Measurements from ENCODE around the gene EPAS1.

EPAS1 gene

GRCh38 chr2:46375566-46376125 lies 78.4 kb downstream of the EPAS1 start:
- H3K36me3 ChIP-seq (ENCODE audit: insufficient read depth, low read length), result peaks cover 20% of the 10 kb centered on the region
- H3K27ac ChIP-seq (ENCODE audit: low read depth, low read length), result no peak overlapping the region
- no peak overlapping the region for H3K4me3 ChIP-seq (ENCODE audit: low read depth, low read length)
- no peaks in the 10 kb centered on the region for H3K79me2 ChIP-seq (ENCODE audit: control insufficient read depth, insufficient read depth, low read length, unreplicated experiment)
- no peaks in the 10 kb centered on the region for H3K27me3 ChIP-seq (ENCODE audit: insufficient read depth, low read length)
- no peak overlapping the region for H2AFZ ChIP-seq (ENCODE audit: low read length, unreplicated experiment)
- H3K4me1 ChIP-seq (ENCODE audit: control insufficient read depth, insufficient read depth, low read length, unreplicated experiment), result no peaks in the 10 kb centered on the region

- H3K4me1 ChIP-seq (ENCODE audit: control insufficient read depth, insufficient read depth, low read length, unreplicated experiment), result peaks cover 4% of the 10 kb centered on the region
- H3K36me3 ChIP-seq (ENCODE audit: insufficient read depth, low read length), result peaks cover 20% of the 10 kb centered on the region
- no peak overlapping the region for H3K4me3 ChIP-seq (ENCODE audit: low read depth, low read length)
- no peak overlapping the region for H3K27ac ChIP-seq (ENCODE audit: low read depth, low read length)
- H2AFZ ChIP-seq (ENCODE audit: low read length, unreplicated experiment), result no peak overlapping the region
- no peaks in the 10 kb centered on the region for H3K27me3 ChIP-seq (ENCODE audit: insufficient read depth, low read length)
- no peaks in the 10 kb centered on the region for H3K79me2 ChIP-seq (ENCODE audit: control insufficient read depth, insufficient read depth, low read length, unreplicated experiment)
Measured at GRCh38 chr2:46376586-46376985, 79.4 kb downstream of the EPAS1 start.

DNA sequence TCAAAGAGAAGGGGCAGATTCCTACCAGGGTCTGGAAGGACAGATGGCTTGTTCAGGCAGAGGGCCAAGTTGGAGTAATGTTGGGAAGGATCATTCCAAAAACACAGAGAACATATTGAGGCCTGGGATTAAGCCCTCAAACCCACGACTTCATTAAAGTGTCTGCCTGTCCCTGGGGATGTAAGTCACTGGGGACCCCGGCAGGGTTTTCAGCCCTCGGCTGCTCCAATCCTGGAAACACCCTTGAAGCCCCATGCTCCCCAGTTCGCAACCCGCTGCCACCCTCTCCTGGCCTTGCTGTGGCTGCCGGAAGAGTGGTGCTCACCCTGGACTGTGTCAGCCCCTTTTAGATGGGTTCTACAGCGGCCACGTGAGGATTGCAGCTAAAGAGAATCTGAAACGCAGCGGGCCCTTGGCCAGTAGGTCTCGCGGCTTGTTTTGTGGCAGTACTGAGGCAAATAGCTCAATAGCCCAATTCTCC lies 79.9 kb downstream of the EPAS1 start:
- Histone ChIP-seq H3K79me2 (ENCODE audit: control insufficient read depth, insufficient read depth, low read length, unreplicated experiment) (no peaks in the 10 kb centered on the region), H3K4me1 (ENCODE audit: control insufficient read depth, insufficient read depth, low read length, unreplicated experiment) (peaks cover 4% of the 10 kb centered on the region), H3K36me3 (ENCODE audit: insufficient read depth, low read length) (peaks cover 18% of the 10 kb centered on the region), H2AFZ (ENCODE audit: low read length, unreplicated experiment) (no peak overlapping the region), H3K27ac (ENCODE audit: low read depth, low read length) (no peak overlapping the region), H3K27me3 (ENCODE audit: insufficient read depth, low read length) (no peaks in the 10 kb centered on the region), H3K4me3 (ENCODE audit: low read depth, low read length) (no peak overlapping the region)

GRCh38 chr2:46377666-46378560 lies 80.7 kb downstream of the EPAS1 start:
- Histone ChIP-seq H3K27me3 (ENCODE audit: insufficient read depth, low read length) (no peaks in the 10 kb centered on the region), H3K27ac (ENCODE audit: low read depth, low read length) (no peak overlapping the region), H3K36me3 (ENCODE audit: insufficient read depth, low read length) (peaks cover 13% of the 10 kb centered on the region), H2AFZ (ENCODE audit: low read length, unreplicated experiment) (no peak overlapping the region), H3K4me1 (ENCODE audit: control insufficient read depth, insufficient read depth, low read length, unreplicated experiment) (peaks cover 4% of the 10 kb centered on the region), H3K79me2 (ENCODE audit: control insufficient read depth, insufficient read depth, low read length, unreplicated experiment) (no peaks in the 10 kb centered on the region), H3K4me3 (ENCODE audit: low read depth, low read length) (no peak overlapping the region)

- H2AFZ ChIP-seq (ENCODE audit: low read length, unreplicated experiment), result no peak overlapping the region
- H3K27me3 ChIP-seq (ENCODE audit: insufficient read depth, low read length), result no peaks in the 10 kb centered on the region
- H3K36me3 ChIP-seq (ENCODE audit: insufficient read depth, low read length), result peaks cover 9% of the 10 kb centered on the region; the same call in 1 of the 2 replicates
- H3K27ac ChIP-seq (ENCODE audit: low read depth, low read length), result no peak overlapping the region
- no peaks in the 10 kb centered on the region for H3K79me2 ChIP-seq (ENCODE audit: control insufficient read depth, insufficient read depth, low read length, unreplicated experiment)
- peaks cover 4% of the 10 kb centered on the region for H3K4me1 ChIP-seq (ENCODE audit: control insufficient read depth, insufficient read depth, low read length, unreplicated experiment)
- H3K4me3 ChIP-seq (ENCODE audit: low read depth, low read length), result no peak overlapping the region
Measured at GRCh38 chr2:46378616-46379015, 81.4 kb downstream of the EPAS1 start.

- H3K79me2 ChIP-seq (ENCODE audit: control insufficient read depth, insufficient read depth, low read length, unreplicated experiment), result no peaks in the 10 kb centered on the region
- no peak overlapping the region for H3K27ac ChIP-seq (ENCODE audit: low read depth, low read length)
- no peak overlapping the region for H2AFZ ChIP-seq (ENCODE audit: low read length, unreplicated experiment)
- peaks cover 9% of the 10 kb centered on the region; the same call in 1 of the 2 replicates for H3K36me3 ChIP-seq (ENCODE audit: insufficient read depth, low read length)
- H3K4me3 ChIP-seq (ENCODE audit: low read depth, low read length), result no peak overlapping the region
- peaks cover 4% of the 10 kb centered on the region for H3K4me1 ChIP-seq (ENCODE audit: control insufficient read depth, insufficient read depth, low read length, unreplicated experiment)
- no peaks in the 10 kb centered on the region for H3K27me3 ChIP-seq (ENCODE audit: insufficient read depth, low read length)
Measured at GRCh38 chr2:46379213-46380037, 82.2 kb downstream of the EPAS1 start.

GRCh38 chr2:46380038-46380940 lies 83.1 kb downstream of the EPAS1 start:
- no peaks in the 10 kb centered on the region for H3K27me3 ChIP-seq (ENCODE audit: insufficient read depth, low read length)
- no peaks in the 10 kb centered on the region for H3K79me2 ChIP-seq (ENCODE audit: control insufficient read depth, insufficient read depth, low read length, unreplicated experiment)
- H2AFZ ChIP-seq (ENCODE audit: low read length, unreplicated experiment), result no peak overlapping the region
- no peak overlapping the region for H3K27ac ChIP-seq (ENCODE audit: low read depth, low read length)
- H3K4me1 ChIP-seq (ENCODE audit: control insufficient read depth, insufficient read depth, low read length, unreplicated experiment), result peaks cover 5% of the 10 kb centered on the region
- H3K36me3 ChIP-seq (ENCODE audit: insufficient read depth, low read length), result peaks cover 9% of the 10 kb centered on the region; the same call in 1 of the 2 replicates
- H3K4me3 ChIP-seq (ENCODE audit: low read depth, low read length), result no peak overlapping the region

GRCh38 chr2:46381263-46381849 lies 84.1 kb downstream of the EPAS1 start:
- no peaks in the 10 kb centered on the region for H3K27me3 ChIP-seq (ENCODE audit: insufficient read depth, low read length)
- H3K36me3 ChIP-seq (ENCODE audit: insufficient read depth, low read length), result peaks cover 9% of the 10 kb centered on the region; the same call in 1 of the 2 replicates
- no peak overlapping the region for H3K4me3 ChIP-seq (ENCODE audit: low read depth, low read length)
- peaks cover 14% of the 10 kb centered on the region for H3K4me1 ChIP-seq (ENCODE audit: control insufficient read depth, insufficient read depth, low read length, unreplicated experiment)
- no peak overlapping the region for H3K27ac ChIP-seq (ENCODE audit: low read depth, low read length)
- no peaks in the 10 kb centered on the region for H3K79me2 ChIP-seq (ENCODE audit: control insufficient read depth, insufficient read depth, low read length, unreplicated experiment)
- no peak overlapping the region for H2AFZ ChIP-seq (ENCODE audit: low read length, unreplicated experiment)

DNA sequence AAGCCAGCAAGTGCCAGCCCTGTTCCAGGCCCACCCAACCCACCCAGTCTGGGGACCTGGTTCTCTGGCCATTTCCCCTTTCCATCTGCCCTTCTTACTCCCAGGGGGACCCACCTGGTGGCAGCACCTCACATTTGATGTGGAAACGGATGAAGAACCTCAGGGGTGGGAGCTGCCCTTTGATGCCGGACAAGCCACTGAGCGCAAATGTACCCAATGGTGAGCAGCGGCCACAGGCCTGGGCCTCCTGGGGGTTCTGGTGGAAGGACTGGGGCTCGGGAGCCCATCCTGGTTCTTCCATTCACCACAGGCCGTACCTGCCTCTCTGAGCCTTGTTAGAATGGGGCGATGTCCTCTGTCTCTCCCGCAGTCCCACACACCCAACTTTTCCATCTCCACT lies 84.7 kb downstream of the EPAS1 start:
- Histone ChIP-seq H2AFZ (ENCODE audit: low read length, unreplicated experiment) (no peak overlapping the region), H3K4me1 (ENCODE audit: control insufficient read depth, insufficient read depth, low read length, unreplicated experiment) (peaks cover 19% of the 10 kb centered on the region), H3K79me2 (ENCODE audit: control insufficient read depth, insufficient read depth, low read length, unreplicated experiment) (no peaks in the 10 kb centered on the region), H3K36me3 (ENCODE audit: insufficient read depth, low read length) (peaks cover 9% of the 10 kb centered on the region; the same call in 1 of the 2 replicates), H3K4me3 (ENCODE audit: low read depth, low read length) (no peak overlapping the region), H3K27me3 (ENCODE audit: insufficient read depth, low read length) (no peaks in the 10 kb centered on the region), H3K27ac (ENCODE audit: low read depth, low read length) (no peak overlapping the region)
